GM12865 (cell line): Measurements from ENCODE around the gene CRAMP1.

Source experiments
- DNase-seq: peaks from one replicate; pipeline ENCODE4 v3.0.0; 2010; ENCODE audit warnings: low read depth
- H3K4me3 ChIP-seq: 2 replicates; pipeline ENCODE4 v1.5.1; 2011; ENCODE audit warnings: mild to moderate bottlenecking, low read depth, low read length, control low read depth
- TF ChIP-seq, protein P1 (sequence below): IDR thresholded peaks from 2 replicates; pipeline ENCODE4 v1.5.1; 2011; ENCODE audit warnings: low read length, control low read depth, low read depth, inconsistent platforms; ENCODE audit not compliant: insufficient read depth; ENCODE audit errors: missing control alignments

CRAMP1 gene

DNA sequence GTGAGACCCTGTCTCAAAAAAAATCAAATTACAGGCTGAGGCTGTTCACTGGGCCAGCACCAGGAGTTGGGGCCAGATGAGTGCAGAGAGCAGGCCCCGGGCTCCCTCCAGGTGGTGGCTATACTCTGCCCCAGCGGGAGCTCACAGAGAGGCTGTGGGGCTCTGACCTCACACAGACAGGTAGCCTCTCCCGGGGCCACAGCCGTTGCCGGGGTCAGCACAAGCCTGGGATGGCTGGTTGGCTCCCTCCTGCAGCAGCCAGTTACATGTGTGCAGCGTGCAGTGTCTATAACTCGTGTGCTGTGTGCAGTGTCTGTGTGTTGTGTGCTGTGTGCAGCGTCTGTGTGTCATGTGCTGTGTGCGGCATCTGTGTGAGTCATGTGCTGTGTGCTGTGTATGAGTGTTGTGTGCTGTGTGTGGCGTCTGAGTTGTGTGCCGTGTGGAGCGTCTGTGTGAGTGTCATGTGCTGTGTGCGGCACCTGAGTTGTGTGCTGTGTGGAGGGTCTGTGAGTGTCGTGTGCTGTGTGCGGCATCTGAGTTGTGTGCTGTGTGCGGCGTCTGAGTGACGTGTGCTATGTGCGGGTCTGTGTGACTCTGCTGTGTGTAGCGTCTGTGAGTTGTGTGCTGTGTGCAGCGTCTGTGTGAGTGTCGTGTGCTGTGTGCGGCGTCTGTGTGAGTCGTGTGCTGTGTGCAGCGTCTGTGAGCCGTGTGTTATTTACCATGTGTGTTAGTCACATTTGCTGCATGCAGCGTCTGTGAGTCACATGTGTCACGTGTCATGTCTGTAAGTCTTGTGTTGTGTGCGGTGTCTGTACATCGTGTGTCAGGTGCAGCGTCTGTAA lies 114.7 kb downstream of the CRAMP1 start:
- no peak overlapping the region for H3K4me3 ChIP-seq
- TF ChIP-seq, protein P1, sequence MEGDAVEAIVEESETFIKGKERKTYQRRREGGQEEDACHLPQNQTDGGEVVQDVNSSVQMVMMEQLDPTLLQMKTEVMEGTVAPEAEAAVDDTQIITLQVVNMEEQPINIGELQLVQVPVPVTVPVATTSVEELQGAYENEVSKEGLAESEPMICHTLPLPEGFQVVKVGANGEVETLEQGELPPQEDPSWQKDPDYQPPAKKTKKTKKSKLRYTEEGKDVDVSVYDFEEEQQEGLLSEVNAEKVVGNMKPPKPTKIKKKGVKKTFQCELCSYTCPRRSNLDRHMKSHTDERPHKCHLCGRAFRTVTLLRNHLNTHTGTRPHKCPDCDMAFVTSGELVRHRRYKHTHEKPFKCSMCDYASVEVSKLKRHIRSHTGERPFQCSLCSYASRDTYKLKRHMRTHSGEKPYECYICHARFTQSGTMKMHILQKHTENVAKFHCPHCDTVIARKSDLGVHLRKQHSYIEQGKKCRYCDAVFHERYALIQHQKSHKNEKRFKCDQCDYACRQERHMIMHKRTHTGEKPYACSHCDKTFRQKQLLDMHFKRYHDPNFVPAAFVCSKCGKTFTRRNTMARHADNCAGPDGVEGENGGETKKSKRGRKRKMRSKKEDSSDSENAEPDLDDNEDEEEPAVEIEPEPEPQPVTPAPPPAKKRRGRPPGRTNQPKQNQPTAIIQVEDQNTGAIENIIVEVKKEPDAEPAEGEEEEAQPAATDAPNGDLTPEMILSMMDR, result no peak
- DNase-seq, result no peak
